H9 (cell line): ENCODE results near the gene DIO1. TPM values are rescaled to one million over a fixed set of nuclear protein-coding genes. Genes with fewer than 3 reads are reported as not detected.
"Not testable (repeated sequence)": the region's sequence is repeated elsewhere in the genome, so short reads cannot be mapped to it uniquely, and the experiment has no call there.

Experiments used
- DNase-seq: peaks from one replicate; pipeline ENCODE4 v3.0.0-alpha.2; 2017
- H2AFZ ChIP-seq: one replicate; pipeline ENCODE4 v1.6.1; 2013; ENCODE audit warnings: mild to moderate bottlenecking, low read length, control low read depth, moderate library complexity
- H2AK5ac ChIP-seq: 2 replicates; pipeline ENCODE4 v1.6.1; 2013; ENCODE audit warnings: low read length, control low read depth, mixed read lengths; ENCODE audit not compliant: insufficient read length
- H2BK120ac ChIP-seq: one replicate; pipeline ENCODE4 v1.6.1; 2013; ENCODE audit warnings: low read depth, mild to moderate bottlenecking, low read length, control low read depth, inconsistent platforms; ENCODE audit not compliant: poor library complexity, severe bottlenecking
- H2BK12ac ChIP-seq: 2 replicates; pipeline ENCODE4 v1.6.1; 2013; ENCODE audit warnings: low read length, control low read depth, mixed read lengths, low read depth; ENCODE audit not compliant: insufficient read length
- H2BK15ac ChIP-seq: 2 replicates; pipeline ENCODE4 v1.6.1; 2013; ENCODE audit warnings: low read depth, low read length, control low read depth
- H2BK20ac ChIP-seq: one replicate; pipeline ENCODE4 v1.6.1; 2013; ENCODE audit warnings: low read depth, mild to moderate bottlenecking, low read length, control low read depth, inconsistent platforms; ENCODE audit not compliant: poor library complexity, severe bottlenecking
- H2BK5ac ChIP-seq: 2 replicates; pipeline ENCODE4 v1.6.1; 2013; ENCODE audit warnings: low read length, control low read depth, mixed read lengths; ENCODE audit not compliant: insufficient read length
- H3K14ac ChIP-seq: 2 replicates; pipeline ENCODE4 v1.6.1; 2013; ENCODE audit warnings: low read length, control low read depth; ENCODE audit not compliant: insufficient read depth
- H3K18ac ChIP-seq: 2 replicates; pipeline ENCODE4 v1.6.1; 2013; ENCODE audit warnings: low read depth, mild to moderate bottlenecking, mixed read lengths, low read length, control low read depth; ENCODE audit not compliant: insufficient read length
- H3K23ac ChIP-seq: 2 replicates; pipeline ENCODE4 v1.6.1; 2013; ENCODE audit warnings: low read length, control low read depth, mixed read lengths, low read depth; ENCODE audit not compliant: insufficient read length
- H3K23me2 ChIP-seq: 2 replicates; pipeline ENCODE4 v1.6.1; 2013; ENCODE audit warnings: low read depth, mild to moderate bottlenecking, mixed read lengths, low read length, control low read depth; ENCODE audit not compliant: insufficient read length, poor library complexity, severe bottlenecking
- H3K27ac ChIP-seq: 2 replicates; pipeline ENCODE4 v1.5.1; 2013; ENCODE audit warnings: low read length, control low read depth, mixed read lengths, low read depth; ENCODE audit not compliant: insufficient read length
- H3K27me3 ChIP-seq: 2 replicates; pipeline ENCODE4 v1.6.1; 2013; ENCODE audit warnings: low read length, control low read depth, inconsistent platforms; ENCODE audit not compliant: insufficient read depth
- H3K4ac ChIP-seq: 2 replicates; pipeline ENCODE4 v1.6.1; 2013; ENCODE audit warnings: low read depth, mild to moderate bottlenecking, control low read depth, inconsistent platforms, low read length, moderate library complexity
- H3K4me1 ChIP-seq: 2 replicates; pipeline ENCODE4 v1.6.1; 2013; ENCODE audit warnings: low read length, control low read depth, inconsistent platforms; ENCODE audit not compliant: insufficient read depth
- H3K4me2 ChIP-seq: 2 replicates; pipeline ENCODE4 v1.6.1; 2013; ENCODE audit warnings: low read length, control low read depth, mixed read lengths; ENCODE audit not compliant: insufficient read length, insufficient read depth
- H3K56ac ChIP-seq: 2 replicates; pipeline ENCODE4 v1.6.1; 2013; ENCODE audit warnings: low read depth, mild to moderate bottlenecking, mixed read lengths, low read length, control low read depth; ENCODE audit not compliant: insufficient read length
- H3K79me1 ChIP-seq: 2 replicates; pipeline ENCODE4 v1.6.1; 2013; ENCODE audit warnings: low read depth, mild to moderate bottlenecking, moderate library complexity, low read length, control low read depth, inconsistent platforms; ENCODE audit not compliant: insufficient read depth, poor library complexity, severe bottlenecking
- H3K79me2 ChIP-seq: 2 replicates; pipeline ENCODE4 v1.6.1; 2013; ENCODE audit warnings: low read length, control low read depth, inconsistent platforms; ENCODE audit not compliant: insufficient read depth
- H3K9ac ChIP-seq: 2 replicates; pipeline ENCODE4 v1.6.1; 2013; ENCODE audit warnings: low read length, control low read depth, mixed read lengths; ENCODE audit not compliant: insufficient read length; ENCODE audit errors: extremely low read depth
- H3K9me3 ChIP-seq: one replicate; pipeline ENCODE4 v1.6.1; 2013; ENCODE audit warnings: low read depth, low read length, inconsistent platforms; ENCODE audit not compliant: control insufficient read depth
- H3T11ph ChIP-seq: one replicate; pipeline ENCODE4 v1.6.1; 2013; ENCODE audit warnings: mild to moderate bottlenecking, low read length, control low read depth, inconsistent platforms
- H4K20me1 ChIP-seq: one replicate; pipeline ENCODE4 v1.6.1; 2013; ENCODE audit not compliant: control insufficient read depth, insufficient read length, insufficient read depth
- H4K5ac ChIP-seq: 2 replicates; pipeline ENCODE4 v1.6.1; 2013; ENCODE audit warnings: low read depth, mild to moderate bottlenecking, mixed read lengths, low read length, control low read depth; ENCODE audit not compliant: insufficient read length
- H4K8ac ChIP-seq: replicated peaks from 2 replicates; pipeline ENCODE4 v1.6.1; 2013; ENCODE audit warnings: low read length, control low read depth, mixed read lengths, low read depth; ENCODE audit not compliant: insufficient read length
- H4K91ac ChIP-seq: 2 replicates; pipeline ENCODE4 v1.6.1; 2013; ENCODE audit warnings: low read depth, mild to moderate bottlenecking, moderate library complexity, mixed read lengths, low read length, control low read depth; ENCODE audit not compliant: insufficient read length
- H3K27ac Mint-ChIP-seq, 3 experiments: 2 replicates in 2 of 3; 3 replicates in 1 of 3; pipeline ENCODE4 v1.8.0; 2020 to 2021; ENCODE audit warnings: mixed read lengths in 3 of 3, mild to moderate bottlenecking in 1 of 3, moderate library complexity in 1 of 3
- H3K27me3 Mint-ChIP-seq: 2 replicates; pipeline ENCODE4 v1.8.0; 2021; ENCODE audit warnings: low read depth, mild to moderate bottlenecking, moderate library complexity, mixed read lengths
- H3K36me3 Mint-ChIP-seq, 3 experiments: 2 replicates in 2 of 3; 3 replicates in 1 of 3; pipeline ENCODE4 v1.8.0; 2020 to 2021; ENCODE audit warnings: low read depth in 3 of 3, mixed read lengths in 3 of 3; ENCODE audit not compliant: insufficient read depth in 1 of 3
- H3K4me1 Mint-ChIP-seq, 2 experiments: 2 replicates each; pipeline ENCODE4 v1.8.0; 2020; ENCODE audit warnings: mixed read lengths in 2 of 2
- H3K4me3 Mint-ChIP-seq, 2 experiments: 2 replicates in 1 of 2; 3 replicates in 1 of 2; pipeline ENCODE4 v1.8.0; 2020 to 2021; ENCODE audit warnings: mild to moderate bottlenecking in 2 of 2, mixed read lengths in 2 of 2, moderate library complexity in 1 of 2
- H3K9me3 Mint-ChIP-seq, 2 experiments: 2 replicates in 1 of 2; 3 replicates in 1 of 2; pipeline ENCODE4 v1.8.0; 2020; ENCODE audit warnings: mild to moderate bottlenecking in 2 of 2, mixed read lengths in 2 of 2, moderate library complexity in 1 of 2
- CTCF ChIP-seq: fragments of 200-600 bp; sonication (generic); conservative IDR thresholded peaks from 3 replicates; pipeline ENCODE4 v1.8.0; 2021; ENCODE audit warnings: antibody characterized with exemption, mild to moderate bottlenecking
- WGBS: extraction: QIAGEN DNeasy Blood & Tissue Kit; methylation state at CpG from one replicate; pipeline ENCODE4 v1.1.7; 2013; ENCODE audit warnings: missing lambda C conversion rate, low lambda C conversion rate, mixed read lengths; ENCODE audit not compliant: insufficient read length; ENCODE audit errors: extremely low coverage; 5-methylcytosine and 5-hydroxymethylcytosine counted together
- total RNA-seq: library from RNA; stranded (reverse); gene quantifications from 2 replicates; pipeline ENCODE4 v1.2.1, GENCODE V29; 2021

DIO1 gene
- total RNA-seq, 1 experiment from 2014 or later = not detected

- no peaks in the 10 kb centered on the region for H3K4me1 Mint-ChIP-seq
- H3K27me3 Mint-ChIP-seq = no peaks in the 10 kb centered on the region
- no peak overlapping the region for H3K4ac ChIP-seq
- no peaks in the 10 kb centered on the region for H3K79me1 ChIP-seq
- TF ChIP-seq CTCF = no peak
- no peak overlapping the region for H3K14ac ChIP-seq
- no peaks in the 10 kb centered on the region for H3K9me3 Mint-ChIP-seq
- H2AFZ ChIP-seq = no peak overlapping the region
- no peak overlapping the region for H4K8ac ChIP-seq
- no peak overlapping the region for H2BK120ac ChIP-seq
- H4K91ac ChIP-seq = no peak overlapping the region
- H3K56ac ChIP-seq = no peak overlapping the region
- H3K9ac ChIP-seq = no peak overlapping the region
- no peak overlapping the region for H3K27ac ChIP-seq
- no peak overlapping the region for H3K4me2 ChIP-seq
- no peaks in the 10 kb centered on the region for H3K23me2 ChIP-seq
- no peak overlapping the region for H2BK5ac ChIP-seq
- H3T11ph ChIP-seq = no peak overlapping the region
- H3K27ac Mint-ChIP-seq = no peak overlapping the region
- no peak overlapping the region for H3K23ac ChIP-seq
- H4K20me1 ChIP-seq = no peaks in the 10 kb centered on the region
- H3K4me1 ChIP-seq = no peaks in the 10 kb centered on the region
- no peaks in the 10 kb centered on the region for H3K9me3 ChIP-seq
- H3K36me3 Mint-ChIP-seq = peaks cover 0 to 47% (median 16%) of the 10 kb centered on the region in 3 experiments; a peak in 5 of 7 replicates
- no peak overlapping the region for H3K4me3 Mint-ChIP-seq
- no peak overlapping the region for H2AK5ac ChIP-seq
- H4K5ac ChIP-seq = no peak overlapping the region
- WGBS = no CpG with 5 or more reads among the region's 5 CpGs
- no peaks in the 10 kb centered on the region for H3K27me3 ChIP-seq
- H2BK12ac ChIP-seq = no peak overlapping the region
- no peak overlapping the region for H2BK20ac ChIP-seq
- no peak overlapping the region for H2BK15ac ChIP-seq
- H3K18ac ChIP-seq = no peak overlapping the region
- no peaks in the 10 kb centered on the region for H3K79me2 ChIP-seq
- DNase-seq = no peak
These were observed 22.1 kb upstream of the DIO1 start for GRCh38 chr1:53871773-53872484.

- no CpG with 5 or more reads among the region's 2 CpGs for WGBS
- not testable (repeated sequence) for H2AK5ac ChIP-seq, H3K27ac Mint-ChIP-seq, H3K23ac ChIP-seq, H3K79me1 ChIP-seq, H3K4ac ChIP-seq, H4K20me1 ChIP-seq, H3K9ac ChIP-seq, H3K79me2 ChIP-seq, H3K9me3 ChIP-seq, H4K91ac ChIP-seq, H2BK120ac ChIP-seq, H3K27ac ChIP-seq, H4K5ac ChIP-seq, H3K23me2 ChIP-seq, DNase-seq, H2BK15ac ChIP-seq, H2BK20ac ChIP-seq, H3T11ph ChIP-seq, H2BK5ac ChIP-seq, H3K27me3 ChIP-seq, H3K56ac ChIP-seq, H2BK12ac ChIP-seq, H3K9me3 Mint-ChIP-seq, H3K4me1 Mint-ChIP-seq, H2AFZ ChIP-seq, H3K18ac ChIP-seq, H3K4me3 Mint-ChIP-seq, H3K4me2 ChIP-seq, H3K4me1 ChIP-seq, H3K14ac ChIP-seq, H3K27me3 Mint-ChIP-seq, H4K8ac ChIP-seq
- peaks cover 0 to 38% (median 17%) of the 10 kb centered on the region in 3 experiments; a peak in 5 of 7 replicates for H3K36me3 Mint-ChIP-seq
These were observed 18.8 kb upstream of the DIO1 start for GRCh38 chr1:53875150-53875549.
